SH-SY5Y (cell line): ENCODE measurements around the gene PDGFD.

ENCODE experiments used
- GATA2 ChIP-seq: IDR thresholded peaks from 2 replicates; pipeline ENCODE4 v1.6.1; 2011; ENCODE audit warnings: mild to moderate bottlenecking, low read depth, low read length
- GATA3 ChIP-seq: IDR thresholded peaks from 2 replicates; pipeline ENCODE4 v1.6.1; 2011; ENCODE audit warnings: low read depth, mild to moderate bottlenecking, low read length, moderate library complexity

- TF ChIP-seq GATA2 (no peak), GATA3 (no peak)
Observed at GRCh38 chr11:104046331-104046730, 117.6 kb downstream of the PDGFD start.
